Cortex of kidney (tissue), 1 donor: ENCODE measurements around the gene INPP5A.
"Not testable (repeated sequence)": the region's sequence is repeated elsewhere in the genome, so short reads cannot be mapped to it uniquely, and the experiment has no call there.

Source experiments
- DNase-seq: peaks from one replicate; lab custom pipeline; 2025; lab: John Stamatoyannopoulos, UW

INPP5A gene

GRCh38 chr10:132562916-132563456 is 25.4 kb downstream of the INPP5A start:
- no peak for DNase-seq

DNA sequence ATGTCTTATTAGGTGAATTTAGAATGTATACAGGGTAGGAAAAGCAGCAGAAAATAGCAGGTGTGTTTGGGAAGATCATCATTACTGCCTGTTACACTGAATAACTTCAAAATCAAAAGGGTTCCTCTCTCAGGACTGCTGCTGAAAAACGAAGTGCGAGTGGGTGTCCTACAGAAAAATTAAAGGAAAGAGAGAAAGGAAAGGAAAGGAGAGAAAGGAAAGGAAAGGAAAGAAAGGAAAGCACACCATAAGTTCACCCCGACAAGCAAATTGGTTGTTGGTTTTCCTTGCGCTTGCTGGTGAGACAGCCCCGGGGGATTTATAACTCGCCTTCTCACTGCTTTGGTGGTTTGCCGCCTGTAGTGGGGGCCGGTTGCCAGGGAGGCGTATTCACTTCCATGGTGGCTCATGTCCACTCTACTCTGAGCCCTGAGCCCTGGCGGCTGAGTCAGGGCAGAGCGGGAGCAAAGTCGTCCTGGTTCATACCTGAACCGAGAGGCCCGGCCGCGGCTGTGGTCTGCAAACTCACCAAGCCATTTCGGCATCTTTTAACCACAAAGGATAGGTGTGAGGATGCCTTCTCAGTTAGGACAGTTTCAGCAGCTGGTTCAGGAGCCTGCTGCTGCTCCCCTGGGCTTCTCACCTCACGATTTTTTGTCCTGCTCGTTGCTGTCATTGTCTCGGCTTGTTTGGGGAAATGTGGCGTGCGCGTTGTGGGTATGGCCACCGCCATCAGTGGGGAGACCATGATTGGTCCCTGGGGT is 26.1 kb downstream of the INPP5A start:
- no peak for DNase-seq

- no peak for DNase-seq
Measured at GRCh38 chr10:132564249-132564605, 26.6 kb downstream of the INPP5A start.

DNA sequence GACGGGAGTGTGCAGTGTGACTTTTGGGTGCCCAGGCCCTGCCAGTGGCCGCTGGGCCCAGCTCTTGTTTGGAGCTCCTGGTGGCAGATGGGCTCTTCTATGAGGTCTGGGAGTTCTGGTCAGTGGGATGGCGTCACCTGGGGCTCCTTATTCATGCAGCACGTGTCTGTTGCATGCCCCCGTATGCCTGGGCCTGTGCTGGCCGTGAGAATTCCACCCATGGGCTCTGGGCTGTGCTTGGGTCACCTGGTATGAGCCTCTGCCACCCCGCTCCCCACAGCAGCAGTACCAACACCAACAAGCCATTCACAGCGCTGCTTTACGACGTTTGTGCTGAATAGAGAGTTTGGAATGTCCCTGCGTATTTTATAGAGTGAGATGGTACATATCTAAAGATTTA is 27.1 kb downstream of the INPP5A start:
- DNase-seq, result no peak

- DNase-seq, result no peak
Measured at GRCh38 chr10:132565516-132566209, 28.1 kb downstream of the INPP5A start.

- no peak for DNase-seq
Measured at GRCh38 chr10:132566892-132567291, 29.3 kb downstream of the INPP5A start.

- no peak for DNase-seq
Measured at GRCh38 chr10:132570265-132570664, 32.7 kb downstream of the INPP5A start.

DNA sequence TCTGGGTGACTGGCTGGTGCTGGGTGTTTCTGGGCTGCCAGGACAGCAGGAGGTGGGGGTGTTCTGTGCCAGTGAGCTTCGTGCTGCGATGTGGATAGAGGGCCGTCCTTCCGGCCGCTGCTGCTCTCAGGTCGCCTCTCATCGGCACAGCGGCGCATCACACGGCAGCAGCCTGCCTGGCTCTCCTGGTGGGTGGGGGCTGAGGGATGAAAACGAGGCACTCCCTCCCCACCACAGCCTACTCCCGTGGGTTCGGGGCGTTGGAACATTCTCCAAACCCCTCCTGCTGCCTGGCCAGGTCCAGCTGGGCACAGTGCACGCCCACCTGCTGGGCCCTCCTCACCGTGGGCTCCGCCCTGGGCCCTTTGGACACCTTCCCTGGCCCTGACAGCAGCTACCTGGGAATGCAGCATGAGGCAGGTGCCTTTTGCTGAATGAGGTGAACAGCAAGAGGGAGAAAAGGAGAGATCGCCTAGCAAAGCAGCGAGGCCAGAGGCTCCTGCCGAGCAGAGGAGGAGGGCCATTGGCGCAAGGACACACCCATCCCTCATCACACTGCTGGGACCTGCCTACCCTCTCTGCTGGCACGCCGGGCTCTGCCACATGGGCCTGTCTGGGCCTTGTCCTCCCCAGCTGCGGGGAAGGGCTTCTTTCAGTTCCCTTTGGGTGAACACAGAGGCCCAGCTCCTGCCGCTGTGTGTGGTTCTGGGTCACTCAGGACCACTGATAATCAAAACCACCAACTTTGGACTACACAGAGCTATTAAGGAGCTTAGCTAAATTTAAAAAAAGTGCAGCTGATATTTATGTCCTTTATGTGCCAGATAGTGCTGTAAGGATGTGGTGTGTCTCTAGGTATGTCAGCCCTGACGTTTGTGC is 33.4 kb downstream of the INPP5A start:
- no peak for DNase-seq

GRCh38 chr10:132571650-132572544 is 34.3 kb downstream of the INPP5A start:
- DNase-seq, result no peak

DNA sequence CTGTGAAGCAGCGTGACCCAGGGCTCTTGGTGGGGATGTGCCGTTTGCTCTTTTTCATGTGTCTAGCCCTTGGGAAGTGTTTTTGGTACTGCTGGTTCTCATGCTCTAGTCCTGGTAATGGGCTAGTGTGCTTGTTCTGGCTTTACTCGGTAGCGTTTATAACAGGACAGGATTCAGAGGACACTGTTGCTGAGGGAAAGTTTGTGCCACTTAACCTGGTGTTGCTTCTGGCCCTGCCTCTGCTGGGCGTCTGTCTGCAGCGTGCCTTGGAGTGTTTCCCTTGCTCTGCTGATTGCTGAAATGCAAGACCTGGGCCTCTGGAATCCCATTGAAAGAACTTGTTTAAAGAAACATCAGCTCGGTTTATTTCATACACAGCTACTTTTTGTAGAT is 35.0 kb downstream of the INPP5A start:
- DNase-seq, result no peak

- DNase-seq, result not testable (repeated sequence)
Measured at GRCh38 chr10:132572946-132573345, 35.4 kb downstream of the INPP5A start.

DNA sequence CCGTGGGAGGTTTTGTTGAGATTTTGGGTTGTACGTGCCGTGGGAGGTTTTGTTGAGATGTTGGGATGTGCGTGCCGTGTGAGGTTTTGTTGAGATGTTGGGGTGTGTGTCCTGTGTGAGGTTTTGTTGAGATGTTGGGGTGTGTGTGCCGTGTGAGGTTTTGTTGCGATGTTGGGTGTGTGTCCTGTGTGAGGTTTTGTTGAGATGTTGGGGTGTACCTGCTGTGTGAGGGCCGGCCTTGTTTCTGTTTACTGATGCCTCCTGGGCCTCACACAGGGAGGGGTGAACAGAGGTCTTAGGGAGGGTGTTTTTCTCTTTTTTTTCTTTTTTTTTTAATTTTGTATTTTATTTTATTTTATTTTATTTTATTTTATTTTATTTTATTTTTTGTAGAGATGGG is 36.7 kb downstream of the INPP5A start:
- no peak for DNase-seq

DNA sequence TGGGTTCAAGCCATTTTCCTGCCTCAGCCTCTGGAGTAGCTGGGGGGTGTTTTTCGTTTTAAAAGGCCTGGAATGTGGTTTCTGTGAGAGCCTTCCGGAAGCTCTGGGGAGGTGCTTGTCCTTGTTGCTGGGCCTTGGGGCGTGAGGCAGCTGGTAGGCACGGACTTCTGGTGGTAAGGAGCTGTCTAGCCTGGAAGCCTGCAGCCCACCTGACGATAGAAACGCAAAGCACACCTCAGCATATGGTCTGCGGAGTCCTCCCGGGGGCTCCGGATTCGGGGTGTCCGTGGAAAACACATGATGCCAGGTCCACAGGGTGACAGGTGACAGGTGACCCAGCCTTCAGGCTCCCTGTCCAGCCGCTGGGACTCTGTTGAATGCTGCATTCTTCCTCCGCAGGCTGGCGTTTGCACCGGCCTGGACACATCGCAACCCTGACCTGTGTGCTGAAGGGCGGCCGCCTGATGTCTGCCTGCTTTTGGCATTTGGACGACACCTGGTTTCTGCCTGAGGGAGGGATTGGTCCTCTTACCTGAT is 37.3 kb downstream of the INPP5A start:
- no peak for DNase-seq

DNA sequence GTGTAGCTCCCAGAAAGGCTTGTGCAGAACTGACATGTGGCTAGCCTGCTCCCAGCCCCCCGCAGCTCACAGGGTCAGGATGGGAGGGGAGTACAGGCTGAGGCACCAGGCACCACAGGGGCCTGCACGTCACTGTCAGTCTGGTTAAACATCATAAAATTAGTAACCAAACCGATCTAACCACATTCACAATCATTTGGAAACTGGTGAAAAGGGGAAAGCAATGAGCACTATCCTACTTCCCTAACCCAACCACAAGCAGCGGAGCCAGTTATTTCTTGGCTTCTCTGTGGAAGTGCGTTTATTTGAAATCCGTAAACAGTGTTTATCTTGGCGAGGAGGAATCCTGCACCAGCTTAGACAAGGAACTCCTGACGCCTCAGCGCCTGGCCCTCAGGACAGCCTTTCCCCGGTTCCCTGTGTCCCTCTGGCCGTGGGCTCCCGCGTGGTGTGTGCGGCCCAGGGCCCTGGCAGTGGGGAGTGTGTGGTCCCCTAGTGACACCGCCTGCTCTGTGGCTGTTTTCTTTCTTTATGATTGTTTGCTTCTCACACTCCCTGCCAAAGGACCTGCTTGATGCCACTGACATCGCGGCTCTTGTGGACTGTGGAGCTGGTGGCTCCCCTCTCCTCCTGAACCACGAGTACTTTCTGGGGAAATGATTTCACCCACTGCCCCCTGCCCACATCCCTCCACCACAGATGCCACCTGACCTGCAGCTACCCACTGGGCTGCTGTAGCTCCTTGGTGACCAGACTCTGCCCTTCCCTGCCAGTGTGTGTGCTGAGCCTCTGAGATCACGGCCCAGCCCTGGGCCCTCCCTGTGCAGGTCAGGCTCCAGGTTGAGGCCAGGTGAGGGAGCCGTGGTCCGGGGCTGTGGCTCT is 38.0 kb downstream of the INPP5A start:
- DNase-seq, result no peak

- no peak for DNase-seq
Measured at GRCh38 chr10:132576671-132577349, 39.2 kb downstream of the INPP5A start.

- no peak for DNase-seq
Measured at GRCh38 chr10:132577350-132578003, 39.9 kb downstream of the INPP5A start.

GRCh38 chr10:132578287-132578951 is 40.8 kb downstream of the INPP5A start:
- DNase-seq, result no peak
